Thyroid gland (tissue), 4 donors: ENCODE results near the gene ZNF627.

Experiments used
- CTCF ChIP-seq, 6 experiments: fragments of 200-600 bp in 3 of 6; fragments of 450-650 bp in 3 of 6; sonication (generic) in 3 of 6; IDR thresholded peaks; one replicate each; pipeline ENCODE4 v1.5.1; 2016 to 2019; ENCODE audit warnings: antibody characterized with exemption in 6 of 6, mild to moderate bottlenecking in 2 of 6, inconsistent platforms in 1 of 6, moderate library complexity in 1 of 6
- POLR2A ChIP-seq, 2 donors: fragments of 450-650 bp; IDR thresholded peaks; one replicate each; pipeline ENCODE4 v1.6.1; 2017; ENCODE audit warnings: antibody characterized with exemption in 2 of 2, mild to moderate bottlenecking in 2 of 2, moderate library complexity in 1 of 2

DNA sequence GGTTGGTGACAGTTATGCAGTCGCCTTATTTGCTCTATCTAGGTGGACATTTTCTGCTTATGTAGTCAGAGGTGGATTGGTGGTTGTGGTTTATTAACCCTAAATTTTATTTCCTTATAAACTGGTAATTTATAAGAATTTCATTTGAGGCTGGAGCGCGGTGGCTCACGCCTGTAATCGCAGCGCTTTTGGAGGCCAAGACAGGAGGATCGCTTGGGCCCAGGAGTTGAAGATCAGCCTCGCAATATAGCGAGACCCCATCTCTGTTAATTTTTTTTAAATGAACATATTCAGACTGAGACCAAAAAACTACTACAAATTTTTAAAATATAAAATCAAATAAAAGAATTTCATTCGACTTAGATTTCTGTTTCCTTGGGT lies 810 bp downstream of the ZNF627 start:
- TF ChIP-seq CTCF (IDR thresholded peaks at IDR 0.05) (no peak), POLR2A (IDR thresholded peaks at IDR 0.05) (no peak)
